Renal cortex interstitium (tissue), 11 donors: ENCODE data around the gene PCSK4. TPM values are rescaled to one million over a fixed set of nuclear protein-coding genes. Genes with fewer than 3 reads are reported as not detected.

Experiments used
- DNase-seq, 11 donors: peaks; one replicate each; pipeline ENCODE4 v3.0.0-alpha.2; 2013; ENCODE audit warnings: low read depth in 9 of 11, low spot score in 4 of 11; ENCODE audit errors: extremely low read depth in 1 of 11
- polyA plus RNA-seq, 3 donors: library from polyadenylated mRNA; unstranded; fragments of 120-200 nt; gene quantifications; one replicate each; pipeline ENCODE4 v1.2.1, GENCODE V29; 2013; ENCODE audit not compliant: insufficient read length in 3 of 3

The PCSK4 gene
- polyA plus RNA-seq, 3 donors = 4.4 to 11.4 (median 7.8) TPM

DNA sequence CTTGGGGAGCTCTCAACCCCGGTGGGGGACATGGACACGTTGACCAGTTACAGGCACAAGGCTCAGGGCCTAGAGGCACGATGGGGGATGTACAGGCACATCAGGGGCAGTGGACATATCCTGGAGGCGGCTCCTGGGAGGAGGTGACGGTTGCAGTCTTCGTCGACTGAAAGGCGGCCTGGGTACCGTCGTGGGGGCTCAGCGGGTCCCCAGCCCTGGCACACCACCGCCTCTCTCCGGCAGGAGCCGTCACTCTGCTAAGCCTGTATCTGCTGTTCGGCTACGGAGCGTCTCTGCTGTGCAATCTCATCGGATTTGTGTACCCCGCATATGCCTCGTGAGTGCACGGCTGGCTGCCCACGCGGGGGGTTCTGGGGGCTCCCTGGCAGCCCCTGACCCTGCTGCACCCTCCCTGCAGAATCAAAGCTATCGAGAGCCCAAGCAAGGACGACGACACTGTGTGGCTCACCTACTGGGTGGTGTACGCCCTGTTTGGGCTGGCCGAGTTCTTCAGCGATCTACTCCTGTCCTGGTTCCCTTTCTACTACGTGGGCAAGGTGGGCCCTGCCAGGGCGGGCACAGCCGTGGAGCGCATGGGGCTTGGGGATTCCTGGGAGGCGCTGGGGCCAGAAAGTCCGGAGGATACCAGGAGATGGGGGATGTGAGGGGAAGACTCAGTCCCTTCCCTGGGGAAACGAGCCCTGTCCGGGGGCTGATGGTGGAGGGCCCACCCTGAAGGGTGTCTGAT is 5.1 kb upstream of the PCSK4 start:
- DNase-seq = no peak

DNA sequence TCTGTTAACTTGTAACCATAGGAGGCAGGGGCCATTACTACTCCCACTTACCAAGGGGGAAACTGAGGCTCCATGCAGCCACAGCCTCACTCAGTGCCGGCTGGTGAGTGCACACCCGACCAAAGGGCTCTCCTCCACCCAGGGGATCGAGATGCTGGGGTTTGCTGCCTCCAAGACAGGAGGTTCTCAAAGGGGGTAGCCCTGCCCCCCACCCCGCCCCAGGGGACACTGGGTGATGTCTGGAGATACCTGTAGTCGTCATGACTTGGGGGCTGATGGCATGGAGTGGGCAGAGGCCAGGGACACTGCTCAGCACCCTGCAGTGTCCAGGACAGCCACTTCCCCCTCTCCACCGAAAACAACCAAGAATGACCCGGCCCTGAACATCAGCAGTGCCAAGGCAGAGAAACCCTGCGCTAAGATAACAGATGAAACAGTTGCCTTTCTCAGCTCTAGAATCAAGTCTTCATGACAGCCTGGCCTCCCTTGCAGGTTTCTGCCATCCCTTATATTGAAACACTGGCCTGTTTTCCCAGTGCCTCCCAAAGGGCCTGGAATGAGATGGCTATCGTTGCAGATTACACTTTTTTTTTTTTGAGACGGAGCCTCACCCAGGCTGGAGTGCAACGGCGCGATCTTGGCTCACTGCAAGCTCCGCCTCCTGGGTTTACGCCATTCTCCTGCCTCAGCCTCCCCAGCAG is 4.1 kb upstream of the PCSK4 start:
- DNase-seq = no peak

DNA sequence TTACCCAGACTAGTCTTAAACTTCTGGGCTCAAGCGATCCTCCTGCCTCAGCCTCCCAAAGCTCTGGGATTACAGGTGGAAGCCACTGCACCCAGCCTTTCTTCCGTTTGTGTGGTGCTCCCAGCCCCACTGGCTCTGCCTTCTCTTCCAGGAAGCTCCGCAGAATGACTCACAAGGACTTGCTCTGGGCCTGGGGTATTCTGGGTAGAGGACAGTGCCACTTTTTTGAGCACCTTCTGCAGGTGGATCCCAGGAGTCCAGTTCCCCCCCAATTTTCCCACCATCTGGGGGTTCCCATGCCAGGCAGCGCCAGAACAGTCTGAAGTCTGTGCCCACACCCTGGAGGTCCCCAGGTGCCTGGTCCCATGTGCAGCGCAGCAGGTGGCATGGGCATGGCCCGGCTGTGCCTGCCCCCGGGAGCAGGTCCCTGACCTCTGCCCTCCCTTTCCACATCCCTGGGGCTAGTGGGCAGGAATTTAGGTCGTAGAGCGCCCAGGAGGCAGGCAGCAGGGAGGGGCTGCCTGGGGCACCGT is 2.4 kb upstream of the PCSK4 start:
- DNase-seq = no peak

DNA sequence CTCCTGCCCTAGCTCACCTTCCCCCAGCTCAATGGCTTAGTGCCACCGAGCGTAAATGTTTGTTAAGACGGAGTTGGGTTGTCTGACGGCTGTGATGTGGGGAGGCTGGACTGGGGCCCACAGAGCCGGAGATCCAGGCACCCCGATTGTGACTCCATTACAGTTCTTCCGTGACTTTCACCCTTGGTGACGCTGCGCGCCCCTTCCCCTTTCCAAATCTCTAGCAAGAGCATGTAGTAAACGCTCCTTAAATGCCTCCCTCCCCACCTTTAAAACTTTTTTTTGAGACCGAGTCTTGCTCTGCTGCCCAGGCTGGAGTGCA is 1.7 kb upstream of the PCSK4 start:
- DNase-seq = no peak

DNA sequence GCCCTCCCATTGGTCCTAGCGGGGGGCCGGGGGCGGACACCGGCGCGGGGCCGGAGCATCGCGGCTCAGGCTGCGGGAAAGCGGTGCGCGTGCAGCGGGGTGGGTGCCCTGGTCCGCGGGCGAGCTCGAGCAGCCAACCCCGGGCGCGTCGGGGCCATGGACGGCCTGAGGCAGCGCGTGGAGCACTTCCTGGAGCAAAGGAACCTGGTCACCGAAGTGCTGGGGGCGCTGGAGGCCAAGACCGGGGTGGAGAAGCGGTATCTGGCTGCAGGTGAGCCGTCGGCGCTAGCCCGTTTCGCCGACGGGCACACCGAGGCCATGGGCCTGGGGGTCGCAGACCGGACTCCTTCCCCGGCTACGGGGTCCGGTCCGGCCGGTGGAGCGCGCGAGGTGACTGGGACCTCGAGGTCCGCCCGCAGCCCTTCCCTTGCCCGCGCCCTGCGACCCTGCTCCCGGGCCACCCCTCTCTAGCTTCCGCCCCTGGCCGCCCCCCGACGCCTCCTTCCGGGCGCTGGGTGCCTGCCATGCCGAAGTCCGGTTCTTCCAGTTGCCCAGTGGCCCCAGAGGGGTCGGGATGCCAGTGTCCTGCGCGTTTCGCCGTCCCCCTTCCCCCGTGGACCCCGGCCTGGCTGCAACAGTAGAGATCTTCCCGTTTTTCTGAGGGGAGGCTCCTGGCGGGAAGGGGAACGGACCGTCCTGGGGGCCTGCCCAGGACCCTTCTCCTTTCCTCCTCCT is 1.1 kb upstream of the PCSK4 start, which contains the start of gene REEP6:
REEP6 (plus strand) TSS at position 68 of the 735 bp plus-strand sequence; CDS start at position 157, 89 bp downstream.
- no peak for DNase-seq

DNA sequence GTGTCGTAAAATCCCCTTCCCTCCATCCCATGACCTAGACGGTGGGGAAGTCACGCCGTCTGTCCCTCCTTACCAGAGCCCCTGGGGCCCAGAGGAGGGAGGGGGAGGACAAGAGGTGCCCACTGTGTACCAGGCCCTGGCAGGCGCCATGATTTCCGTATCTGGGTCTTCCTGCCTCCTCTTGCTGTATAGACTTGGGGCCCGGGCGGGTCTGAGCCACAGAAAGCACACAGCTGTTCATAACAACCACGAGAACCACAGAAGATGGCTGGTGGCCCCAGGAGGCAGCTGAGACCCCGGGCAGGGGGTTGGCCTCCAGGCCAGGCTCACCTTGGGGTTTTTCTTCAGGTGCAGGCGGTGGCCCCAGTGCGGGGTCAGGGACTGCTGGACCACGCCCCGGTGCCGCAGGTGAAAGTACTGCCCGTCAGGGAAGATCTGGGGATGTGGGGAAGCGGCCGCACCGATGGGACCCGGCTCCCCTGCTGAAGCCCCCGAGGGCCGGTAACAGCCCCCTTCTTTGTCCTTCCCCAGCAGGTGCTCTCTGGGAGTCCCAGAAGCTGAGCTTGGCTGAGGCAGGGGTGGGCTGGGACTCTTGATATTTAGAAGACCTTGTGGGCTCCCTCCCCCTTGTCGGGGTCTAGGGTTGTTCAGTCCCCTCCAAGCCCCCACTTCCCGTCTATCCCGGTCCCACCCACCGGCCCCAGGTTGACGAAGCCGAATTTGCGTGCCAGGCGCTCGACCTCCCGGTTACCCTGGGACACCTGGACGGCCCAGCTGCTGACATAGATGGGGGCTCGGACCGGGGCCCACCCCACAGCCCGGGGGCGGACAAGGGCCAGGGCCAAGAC is 463 bp downstream of the PCSK4 start:
- DNase-seq = no peak

DNA sequence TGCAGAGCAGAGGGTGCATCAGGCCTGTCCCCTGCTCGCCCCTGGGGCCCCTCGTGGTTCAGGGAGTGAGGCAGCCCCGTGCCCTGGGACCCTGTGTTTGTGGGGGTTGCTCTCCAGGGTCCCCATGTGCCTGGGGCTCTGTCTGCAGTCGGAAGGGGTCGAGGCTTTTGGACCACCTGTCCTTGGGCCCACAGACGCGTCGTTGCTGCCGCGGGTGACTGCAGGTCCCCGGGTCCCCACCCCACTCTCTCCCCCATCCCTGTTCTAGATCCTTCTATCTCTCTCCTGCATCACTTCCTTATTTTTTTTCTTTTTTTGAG is 1.9 kb downstream of the PCSK4 start:
- DNase-seq = no peak

DNA sequence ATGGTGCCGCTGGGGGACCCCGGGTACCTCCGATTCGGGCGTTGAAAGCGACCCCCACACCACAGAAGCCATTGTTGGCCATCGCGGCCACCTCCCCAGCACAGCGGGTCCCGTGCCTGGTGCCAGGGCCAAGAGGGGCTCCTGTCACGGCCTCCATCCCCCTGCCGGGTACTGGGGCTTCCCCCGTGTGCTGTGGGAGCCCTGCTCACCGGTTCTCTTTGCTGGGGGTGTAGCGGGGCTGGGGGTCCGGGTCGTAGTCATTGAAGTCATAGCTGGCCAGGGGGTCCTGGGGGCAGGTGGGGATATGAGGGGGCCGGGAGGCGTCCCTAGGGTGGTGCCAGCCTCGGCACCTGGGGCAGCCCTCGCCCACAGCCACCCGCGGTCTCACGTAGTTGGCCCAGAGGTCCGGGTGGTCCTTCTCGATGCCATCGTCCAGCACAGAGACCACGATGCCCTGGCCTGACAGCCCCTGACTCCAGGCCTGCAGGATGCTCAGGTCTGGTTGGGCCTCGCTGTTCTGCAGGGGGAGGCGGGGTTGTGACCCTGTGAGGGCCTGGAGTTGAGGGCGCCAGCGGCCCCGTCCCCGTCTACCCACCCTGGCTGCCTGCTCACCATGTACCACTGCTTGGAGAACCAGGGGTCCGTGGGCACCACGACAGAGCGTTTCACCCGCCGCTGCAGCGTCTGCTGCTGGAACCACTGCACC is 2.4 kb downstream of the PCSK4 start:
- DNase-seq = no peak

DNA sequence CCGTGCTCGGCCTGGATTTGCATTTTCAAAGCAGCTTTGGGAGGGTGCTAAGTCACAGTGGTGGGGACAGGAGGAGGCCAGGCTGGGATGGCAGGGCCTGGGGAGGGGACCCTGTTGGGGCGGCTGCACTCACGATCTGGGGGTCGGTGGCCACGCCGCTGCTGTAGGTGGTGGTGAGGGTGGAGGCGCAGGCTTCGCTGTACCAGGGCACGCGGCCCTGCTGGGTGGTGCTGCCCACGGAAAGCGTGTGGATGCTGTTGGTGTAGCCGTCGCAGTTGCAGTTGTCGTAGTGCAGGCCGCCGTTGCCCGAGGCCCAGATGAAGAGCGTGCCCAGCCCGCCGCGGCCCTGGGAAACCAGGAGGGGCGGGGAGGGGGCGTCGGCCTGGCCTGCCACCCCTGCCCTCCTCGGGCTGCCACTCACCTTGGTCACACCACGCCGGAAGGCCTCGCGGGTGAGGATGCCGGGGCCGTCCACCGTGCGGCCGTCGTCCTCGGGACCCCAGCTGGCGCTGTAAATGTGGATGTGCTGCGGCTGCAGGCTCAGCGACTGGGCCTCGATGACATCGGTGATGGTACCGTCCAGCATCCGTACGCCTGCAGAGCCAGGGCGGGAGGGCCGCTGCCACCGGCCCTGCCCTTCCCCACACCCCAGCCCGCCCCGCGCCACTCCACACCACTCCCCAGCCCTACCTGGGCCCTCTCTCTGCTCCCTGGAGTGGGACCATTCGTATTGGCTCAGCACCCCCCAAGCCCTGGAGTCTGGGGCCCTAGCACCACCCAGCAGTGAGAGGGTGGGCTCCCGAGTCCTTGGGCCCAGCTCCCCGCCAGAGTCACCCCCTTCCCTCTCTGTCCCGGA is 3.2 kb downstream of the PCSK4 start:
- DNase-seq = no peak

DNA sequence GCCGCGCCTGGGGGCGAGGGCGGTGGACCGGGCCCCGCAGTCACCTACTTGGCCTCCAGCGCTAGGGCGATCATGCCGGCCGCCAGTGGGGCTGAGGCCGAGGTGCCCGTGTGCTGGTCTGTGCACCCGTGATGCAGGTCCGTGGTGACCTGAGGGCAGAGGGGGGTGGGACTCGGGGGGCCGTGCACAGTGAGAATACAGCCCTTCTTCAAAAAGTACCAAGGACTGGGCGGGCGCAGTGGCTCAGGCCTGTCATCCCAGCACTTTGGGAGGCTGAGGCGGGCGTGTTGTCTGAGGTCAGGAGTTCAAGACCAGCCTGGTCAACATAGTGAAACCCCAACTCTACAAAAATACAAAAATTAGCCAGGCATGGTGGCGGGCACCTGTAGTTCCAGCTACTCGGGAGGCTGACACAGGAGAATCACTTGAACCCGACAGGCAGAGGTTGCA is 6.1 kb downstream of the PCSK4 start:
- no peak for DNase-seq

DNA sequence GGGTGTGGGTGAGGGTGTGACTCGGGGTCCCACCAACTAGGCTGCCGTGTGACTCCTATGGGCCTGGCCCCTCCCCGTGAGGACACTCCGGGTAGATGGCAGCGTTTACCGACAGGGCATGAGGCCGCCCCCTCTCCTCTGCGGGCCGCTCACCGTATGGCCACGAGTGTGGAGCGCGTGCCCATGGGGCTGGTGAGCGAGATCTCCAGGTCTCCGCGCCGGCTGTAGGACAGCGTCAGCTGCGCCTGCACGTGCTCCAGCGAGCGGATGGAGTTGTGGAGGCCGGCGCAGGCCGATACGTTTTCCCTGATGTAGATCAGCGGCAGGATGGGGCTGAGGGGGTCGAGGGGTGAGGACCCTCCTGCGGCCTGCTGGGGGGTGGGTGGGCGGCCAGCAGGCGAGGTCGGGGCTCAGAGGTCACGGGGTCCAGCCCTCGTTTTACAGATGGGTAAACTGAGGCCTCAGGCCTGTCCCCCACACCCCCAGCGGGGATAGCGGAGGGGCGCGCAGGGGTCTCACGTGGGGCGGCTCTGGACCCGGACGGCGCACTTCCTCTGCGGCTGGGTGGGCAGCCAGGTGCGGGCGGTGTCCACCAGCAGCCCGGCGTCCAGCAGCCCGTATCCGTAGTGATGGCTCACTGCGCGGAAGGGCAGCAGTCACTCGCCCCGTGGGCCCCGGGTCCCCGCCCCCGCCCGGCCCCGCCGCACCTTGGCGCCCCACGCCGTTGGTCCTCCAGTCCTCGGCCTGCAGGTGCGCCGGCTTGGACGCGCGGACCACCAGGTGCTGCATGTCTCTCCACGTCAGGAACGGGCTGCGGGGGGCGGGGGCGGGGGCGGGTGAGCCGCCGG is 6.8 kb downstream of the PCSK4 start:
- DNase-seq = no peak

DNA sequence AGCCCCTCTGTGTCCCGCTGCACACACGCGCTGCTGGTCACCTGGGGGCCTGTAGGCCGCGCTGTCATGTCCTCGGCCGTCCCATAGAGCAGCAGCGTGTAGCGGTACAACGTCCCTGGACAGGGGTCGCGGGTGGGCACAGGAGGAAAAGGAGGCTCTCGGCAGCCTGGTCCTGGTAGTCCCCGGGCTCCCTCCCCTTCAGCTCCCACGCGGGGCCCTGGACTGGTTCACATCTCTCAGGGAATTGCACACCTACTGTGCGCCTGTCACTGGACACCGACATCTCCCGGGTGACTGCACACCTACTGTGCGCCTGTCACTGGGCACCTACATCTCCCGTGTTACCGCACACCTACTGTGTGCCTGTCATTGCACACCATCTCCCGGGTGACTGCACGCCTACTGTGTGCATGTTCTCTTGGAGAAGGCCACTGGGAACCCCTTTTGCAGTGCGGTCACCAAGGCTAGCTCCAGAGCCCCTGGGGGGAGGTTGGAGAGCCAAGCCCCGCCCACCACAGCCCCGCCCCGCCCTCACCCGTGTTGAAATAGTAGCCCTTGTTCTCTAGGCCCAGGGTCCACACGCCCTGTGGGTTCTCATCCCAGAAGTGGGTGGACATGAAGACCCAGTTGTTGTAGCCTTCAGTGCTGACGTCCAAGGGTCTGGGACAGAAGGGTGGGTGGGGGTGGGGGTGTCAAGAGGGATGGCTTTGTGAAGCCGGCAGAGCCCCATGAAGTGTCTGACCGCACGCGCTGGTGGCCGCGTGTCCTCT is 7.6 kb downstream of the PCSK4 start:
- no peak for DNase-seq

DNA sequence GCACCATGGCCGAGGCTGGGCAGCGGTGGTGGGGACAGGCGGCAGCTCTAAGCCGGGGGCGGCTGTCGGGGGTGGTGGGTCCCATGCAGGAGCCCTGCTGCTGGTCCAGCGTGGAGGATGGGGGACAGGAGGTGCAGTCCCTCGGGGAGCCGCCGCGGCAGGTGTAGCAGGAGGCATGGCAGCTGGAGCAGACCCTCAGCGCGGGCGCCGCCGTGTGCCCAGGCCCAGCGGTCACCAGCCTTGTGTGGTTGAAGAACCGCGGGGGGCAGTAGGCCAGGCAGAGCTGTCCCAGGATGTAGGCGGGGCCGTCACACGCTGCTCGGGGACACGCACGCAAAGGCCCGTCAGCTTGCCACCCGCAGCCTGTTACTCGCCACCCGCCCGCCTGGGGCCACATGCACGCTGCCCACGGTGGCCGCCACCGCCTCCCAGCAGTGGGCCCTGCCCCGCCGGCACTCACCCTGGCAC is 8.2 kb downstream of the PCSK4 start:
- no peak for DNase-seq

DNA sequence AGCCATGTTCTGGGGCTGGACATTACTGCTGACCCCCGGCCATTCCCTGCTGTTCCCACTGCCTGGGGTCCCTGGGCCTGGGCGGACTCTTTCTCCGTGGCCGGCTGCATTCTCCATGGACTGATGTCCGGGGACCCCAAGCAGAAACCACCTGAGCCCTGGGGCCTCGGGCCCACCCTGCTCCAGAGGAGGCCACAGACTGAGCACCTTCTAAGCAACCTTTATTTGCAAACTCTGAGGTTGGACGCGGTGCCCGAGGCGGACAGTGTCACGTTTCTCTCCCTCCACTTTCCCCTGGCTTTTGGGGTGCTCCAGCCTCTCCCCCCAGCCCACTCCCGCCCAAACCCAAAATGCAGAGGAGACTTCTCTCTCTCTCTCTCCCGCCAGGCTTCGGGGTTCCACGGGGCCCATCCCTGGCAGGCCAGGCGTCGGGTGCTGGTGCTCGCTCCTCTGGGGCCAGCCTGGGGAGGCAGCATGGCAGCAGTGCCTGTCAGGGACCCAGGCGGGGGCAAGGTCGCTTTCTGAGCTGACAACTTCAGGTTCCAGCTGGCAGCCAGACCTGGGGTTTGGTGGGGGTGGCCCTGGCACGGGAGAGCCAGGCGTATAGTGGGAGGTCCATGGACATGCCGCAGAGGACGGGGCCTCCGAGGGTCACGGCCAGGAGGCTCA is 8.8 kb downstream of the PCSK4 start:
- no peak for DNase-seq

DNA sequence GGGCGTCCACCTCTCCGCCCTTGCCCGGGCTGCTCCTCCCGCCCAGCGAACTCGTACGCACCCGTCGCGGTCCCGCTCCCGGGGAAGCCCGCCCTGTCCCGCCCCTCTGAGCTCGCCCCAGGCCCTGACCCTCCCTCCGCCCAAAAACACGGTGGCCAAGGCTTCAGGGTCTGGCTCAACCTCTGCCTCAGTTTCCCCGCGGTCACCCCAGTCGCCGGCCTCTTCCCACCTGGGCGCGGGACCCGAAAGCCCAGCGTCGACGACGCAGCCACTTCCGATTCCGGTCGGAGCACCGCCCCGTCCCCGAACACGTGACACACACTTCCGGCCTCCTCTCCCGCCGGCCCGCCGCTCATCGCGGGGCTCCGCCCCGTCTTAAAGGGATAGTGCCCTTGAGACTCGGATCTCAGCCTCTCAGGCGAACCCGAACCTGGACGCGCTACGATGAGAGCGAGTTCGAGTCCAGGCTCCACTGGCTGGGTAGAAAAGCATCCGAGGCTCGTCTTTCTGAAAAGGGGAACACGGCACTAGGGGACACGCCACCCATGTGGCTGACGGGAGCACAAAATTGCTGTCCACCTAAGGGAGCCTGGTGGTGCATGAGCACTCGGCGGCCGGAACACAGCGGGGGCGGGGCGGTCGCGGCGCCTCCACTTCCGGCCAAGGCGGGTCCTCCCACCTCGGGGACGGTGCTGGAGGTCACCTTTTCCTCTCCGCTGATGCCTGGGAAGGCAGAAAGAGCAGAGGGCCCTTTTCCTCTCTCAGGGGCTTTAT is 11.0 kb downstream of the PCSK4 start, which contains the start of gene C19orf25:
C19orf25 (minus strand) TSS at position 282 of the 774 bp plus-strand sequence. CDS start 312 bp downstream, outside the sequence.
- peak; percentile 75 to 90 (median 87) for DNase-seq
